ENCODE data around the gene UXS1. TPM values are rescaled to one million over a fixed set of nuclear protein-coding genes. Genes with fewer than 3 reads are reported as not detected.

UXS1 gene
- total RNA-seq, 1 donor from 2014 or later = 68.3 TPM

DNA sequence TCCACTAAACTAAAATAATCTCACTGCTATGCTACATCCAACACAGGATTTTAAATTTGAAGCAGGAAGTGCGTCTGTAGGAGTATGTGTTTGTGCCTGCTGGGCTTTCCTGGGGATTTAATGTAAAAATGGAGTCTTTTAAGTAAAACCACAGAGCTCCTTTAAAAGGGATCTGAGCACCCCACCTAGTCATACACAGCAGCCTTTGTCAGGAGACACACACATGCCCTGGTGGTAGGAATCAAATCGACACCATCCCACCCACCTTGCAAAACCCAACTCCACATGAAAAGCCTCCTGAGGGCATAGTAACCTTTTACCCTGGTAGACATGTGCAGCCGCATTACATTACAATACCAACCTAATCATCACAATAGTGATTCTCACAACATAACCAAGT is 29.1 kb downstream of the UXS1 start:
- no peaks in the 10 kb centered on the region for H3K36me3 Mint-ChIP-seq (ENCODE audit: unreplicated experiment)
- no peak for DNase-seq
- H3K27ac Mint-ChIP-seq (ENCODE audit: unreplicated experiment) = no peak overlapping the region
- H3K4me3 Mint-ChIP-seq (ENCODE audit: unreplicated experiment) = no peak overlapping the region
- TF ChIP-seq, protein P1, sequence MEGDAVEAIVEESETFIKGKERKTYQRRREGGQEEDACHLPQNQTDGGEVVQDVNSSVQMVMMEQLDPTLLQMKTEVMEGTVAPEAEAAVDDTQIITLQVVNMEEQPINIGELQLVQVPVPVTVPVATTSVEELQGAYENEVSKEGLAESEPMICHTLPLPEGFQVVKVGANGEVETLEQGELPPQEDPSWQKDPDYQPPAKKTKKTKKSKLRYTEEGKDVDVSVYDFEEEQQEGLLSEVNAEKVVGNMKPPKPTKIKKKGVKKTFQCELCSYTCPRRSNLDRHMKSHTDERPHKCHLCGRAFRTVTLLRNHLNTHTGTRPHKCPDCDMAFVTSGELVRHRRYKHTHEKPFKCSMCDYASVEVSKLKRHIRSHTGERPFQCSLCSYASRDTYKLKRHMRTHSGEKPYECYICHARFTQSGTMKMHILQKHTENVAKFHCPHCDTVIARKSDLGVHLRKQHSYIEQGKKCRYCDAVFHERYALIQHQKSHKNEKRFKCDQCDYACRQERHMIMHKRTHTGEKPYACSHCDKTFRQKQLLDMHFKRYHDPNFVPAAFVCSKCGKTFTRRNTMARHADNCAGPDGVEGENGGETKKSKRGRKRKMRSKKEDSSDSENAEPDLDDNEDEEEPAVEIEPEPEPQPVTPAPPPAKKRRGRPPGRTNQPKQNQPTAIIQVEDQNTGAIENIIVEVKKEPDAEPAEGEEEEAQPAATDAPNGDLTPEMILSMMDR (IDR thresholded peaks at IDR 0.05; ENCODE audit: partially characterized antibody, unreplicated experiment) = no peak
- peaks cover under 1% of the 10 kb centered on the region for H3K9me3 Mint-ChIP-seq (ENCODE audit: unreplicated experiment)
- no peaks in the 10 kb centered on the region for H3K27me3 Mint-ChIP-seq (ENCODE audit: unreplicated experiment)
- peaks cover 15% of the 10 kb centered on the region for H3K4me1 Mint-ChIP-seq (ENCODE audit: low read depth, unreplicated experiment)

DNA sequence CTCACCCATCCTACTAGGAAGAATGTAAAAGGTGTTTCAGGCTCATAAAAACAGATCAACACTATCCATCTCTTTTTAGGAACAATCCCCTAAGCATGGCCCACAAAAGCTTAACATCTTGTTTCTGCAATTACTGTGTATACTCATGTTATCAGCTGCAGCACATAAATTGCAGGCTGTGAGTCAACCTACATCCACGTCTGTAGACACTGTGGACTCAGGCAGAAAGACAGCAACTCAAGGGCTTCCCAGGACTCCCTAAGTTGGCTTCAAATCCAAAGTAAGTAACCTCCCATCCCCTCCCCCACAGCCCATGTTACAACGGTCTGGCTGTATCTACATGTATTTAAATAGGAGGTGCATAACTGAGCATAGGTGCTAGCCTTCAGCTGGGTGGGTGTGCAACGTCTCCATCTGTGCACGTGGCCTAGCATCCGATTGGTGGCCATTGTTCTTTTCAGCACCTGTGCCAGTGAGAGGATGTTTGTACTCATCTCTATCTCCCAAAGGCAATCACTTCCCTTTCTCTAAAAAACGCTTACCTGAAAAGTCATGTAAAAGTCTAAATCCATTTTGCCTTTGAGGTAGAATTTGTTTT is 30.1 kb downstream of the UXS1 start:
- TF ChIP-seq, protein P1 (IDR thresholded peaks at IDR 0.05; ENCODE audit: partially characterized antibody, unreplicated experiment) = no peak
- no peak for DNase-seq
- peaks cover 4% of the 10 kb centered on the region for H3K36me3 Mint-ChIP-seq (ENCODE audit: unreplicated experiment)
- no peaks in the 10 kb centered on the region for H3K27me3 Mint-ChIP-seq (ENCODE audit: unreplicated experiment)
- peaks cover 15% of the 10 kb centered on the region for H3K4me1 Mint-ChIP-seq (ENCODE audit: low read depth, unreplicated experiment)
- H3K4me3 Mint-ChIP-seq (ENCODE audit: unreplicated experiment) = no peak overlapping the region
- H3K27ac Mint-ChIP-seq (ENCODE audit: unreplicated experiment) = no peak overlapping the region
- H3K9me3 Mint-ChIP-seq (ENCODE audit: unreplicated experiment) = no peaks in the 10 kb centered on the region

DNA sequence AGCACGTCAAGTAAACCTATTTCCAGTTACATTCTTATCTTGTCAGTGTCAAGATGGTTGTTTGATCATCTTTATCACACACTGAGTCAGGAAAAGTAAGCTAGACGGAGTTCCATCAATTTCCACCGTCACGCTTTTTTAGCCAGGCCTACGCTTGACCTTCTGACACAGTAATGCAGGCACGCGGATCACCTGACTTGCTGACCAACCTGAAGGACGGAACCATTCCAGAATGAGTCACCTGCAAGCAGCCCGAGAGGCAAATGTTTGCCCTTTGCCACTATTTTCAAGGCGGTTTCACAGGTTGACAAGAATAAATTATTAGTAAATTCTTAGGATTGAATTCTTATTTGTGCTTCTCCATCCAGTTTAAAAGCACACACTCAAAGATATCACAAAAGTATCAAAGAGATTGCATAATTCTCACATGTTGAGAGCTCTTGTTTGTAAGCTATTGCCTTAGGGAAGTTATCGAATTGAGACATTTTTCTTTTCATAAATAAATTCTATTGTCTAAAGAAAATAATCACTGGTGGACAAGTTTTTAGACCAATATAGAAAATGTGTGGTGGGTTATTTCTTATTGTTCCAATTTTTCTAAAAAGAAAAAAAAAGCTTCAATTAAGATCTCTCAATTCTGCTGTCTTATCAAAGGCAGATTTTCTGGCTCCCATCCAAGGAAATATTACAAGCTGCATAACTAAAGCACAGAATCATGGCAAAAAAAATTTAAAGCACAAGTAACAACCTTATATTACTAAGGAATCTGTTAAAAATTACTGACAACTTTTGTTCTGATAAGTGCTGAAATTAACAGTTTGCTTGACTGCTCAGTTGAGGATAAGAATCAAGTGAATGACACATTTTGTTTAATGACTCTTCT is 31.9 kb downstream of the UXS1 start:
- no peak for DNase-seq
- no peaks in the 10 kb centered on the region for H3K27me3 Mint-ChIP-seq (ENCODE audit: unreplicated experiment)
- peaks cover 14% of the 10 kb centered on the region for H3K36me3 Mint-ChIP-seq (ENCODE audit: unreplicated experiment)
- H3K9me3 Mint-ChIP-seq (ENCODE audit: unreplicated experiment) = no peaks in the 10 kb centered on the region
- no peak overlapping the region for H3K4me3 Mint-ChIP-seq (ENCODE audit: unreplicated experiment)
- no peak overlapping the region for H3K27ac Mint-ChIP-seq (ENCODE audit: unreplicated experiment)
- peaks cover 15% of the 10 kb centered on the region for H3K4me1 Mint-ChIP-seq (ENCODE audit: low read depth, unreplicated experiment)
- TF ChIP-seq, protein P1 (IDR thresholded peaks at IDR 0.05; ENCODE audit: partially characterized antibody, unreplicated experiment) = no peak

DNA sequence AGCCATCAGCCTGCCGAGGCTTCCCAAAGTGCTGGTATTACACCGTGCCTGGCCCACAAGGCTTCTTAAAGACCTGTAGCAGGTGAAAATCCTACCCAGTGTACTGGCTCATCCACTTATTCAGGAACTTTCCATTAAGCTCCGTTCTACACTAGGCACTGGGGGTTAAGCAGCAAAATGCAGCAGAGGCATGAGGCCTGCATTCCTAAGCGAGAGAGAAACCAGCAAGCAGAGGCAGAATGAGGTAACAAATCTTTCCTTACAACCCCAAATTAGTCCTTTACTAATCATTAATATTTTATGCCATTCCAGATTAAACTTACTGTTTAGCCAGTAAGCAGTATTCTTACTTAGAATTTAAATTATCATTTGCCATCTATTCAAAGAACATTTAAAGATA is 32.8 kb downstream of the UXS1 start:
- Mint-ChIP-seq H3K9me3 (ENCODE audit: unreplicated experiment) (no peaks in the 10 kb centered on the region), H3K4me3 (ENCODE audit: unreplicated experiment) (no peak overlapping the region), H3K36me3 (ENCODE audit: unreplicated experiment) (peaks cover 15% of the 10 kb centered on the region), H3K27me3 (ENCODE audit: unreplicated experiment) (no peaks in the 10 kb centered on the region), H3K4me1 (ENCODE audit: low read depth, unreplicated experiment) (peaks cover 11% of the 10 kb centered on the region), H3K27ac (ENCODE audit: unreplicated experiment) (no peak overlapping the region)
- no peak for DNase-seq
- TF ChIP-seq, protein P1 (IDR thresholded peaks at IDR 0.05; ENCODE audit: partially characterized antibody, unreplicated experiment) = no peak

DNA sequence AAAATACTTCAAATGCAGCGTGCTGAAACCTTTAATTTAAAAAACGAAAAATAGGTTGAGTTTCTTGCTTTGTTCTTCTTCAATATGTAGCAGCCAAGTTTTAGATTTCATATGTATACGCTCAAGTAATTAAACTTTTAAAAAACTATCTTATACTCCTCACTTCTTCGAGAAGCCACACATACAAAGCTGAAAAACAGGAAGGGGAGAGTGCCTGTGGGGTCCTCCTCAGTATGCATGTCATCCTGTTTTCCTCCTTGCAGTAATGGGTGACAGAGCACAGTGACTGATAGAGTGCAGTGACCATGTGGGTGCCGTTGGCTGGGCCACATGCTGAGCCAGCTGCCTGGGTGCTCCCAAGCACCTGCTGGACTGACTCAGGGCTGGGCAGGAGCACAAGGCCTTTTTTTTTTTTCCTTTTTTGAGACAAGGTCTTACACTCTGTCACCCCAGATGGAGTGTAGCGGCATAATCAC is 33.3 kb downstream of the UXS1 start:
- H3K27me3 Mint-ChIP-seq (ENCODE audit: unreplicated experiment) = no peaks in the 10 kb centered on the region
- TF ChIP-seq, protein P1 (IDR thresholded peaks at IDR 0.05; ENCODE audit: partially characterized antibody, unreplicated experiment) = no peak
- H3K27ac Mint-ChIP-seq (ENCODE audit: unreplicated experiment) = no peak overlapping the region
- no peaks in the 10 kb centered on the region for H3K9me3 Mint-ChIP-seq (ENCODE audit: unreplicated experiment)
- no peak overlapping the region for H3K4me3 Mint-ChIP-seq (ENCODE audit: unreplicated experiment)
- no peak for DNase-seq
- peaks cover 19% of the 10 kb centered on the region for H3K36me3 Mint-ChIP-seq (ENCODE audit: unreplicated experiment)
- H3K4me1 Mint-ChIP-seq (ENCODE audit: low read depth, unreplicated experiment) = peaks cover 11% of the 10 kb centered on the region

Data from glutamatergic neuron (in vitro differentiated cells).